GM12878 (cell line): ENCODE measurements around the gene HES2. TPM values are rescaled to one million over a fixed set of nuclear protein-coding genes. Genes with fewer than 3 reads are reported as not detected.
"Not testable (repeated sequence)": the region's sequence is repeated elsewhere in the genome, so short reads cannot be mapped to it uniquely, and the experiment has no call there.

Experiments used
- ATAC-seq: fragments of 200-7000 bp; cut with Tn5 transposase; 3 replicates; pipeline ENCODE4 v1.9.1; 2020; ENCODE audit warnings: mild to moderate bottlenecking, moderate library complexity
- BruUV-seq: library from RNA; stranded (reverse); fragments of 400-500 nt; replicated peaks from 2 replicates; lab custom pipeline; 2021; lab: Mats Ljungman, UMichigan
- CTCF ChIA-PET: fragments of 300-600 bp; sonication (Branson Sonifier 250); formaldehyde crosslinking; extraction: SDS; loops from one replicate; lab custom pipeline; 2021; ENCODE audit warnings: inconsistent platforms; lab: Yijun Ruan, JAX
- POLR2A ChIA-PET: fragments of 350-600 bp; formaldehyde crosslinking; extraction: SDS; loops from one replicate; lab custom pipeline; 2021; ENCODE audit warnings: inconsistent platforms; lab: Charles Lee
- RAD21 ChIA-PET: fragments of 300-600 bp; sonication (Branson Sonifier 250); formaldehyde crosslinking; loops from one replicate; lab custom pipeline; 2023; ENCODE audit warnings: antibody characterized with exemption; ENCODE audit not compliant: unreplicated experiment; lab: Charles Lee
- SMC1A ChIA-PET: fragments of 300-600 bp; sonication (Branson Sonifier 250); formaldehyde crosslinking; loops from one replicate; lab custom pipeline; 2023; ENCODE audit not compliant: unreplicated experiment, uncharacterized antibody; lab: Charles Lee
- DNase-seq: peaks from one replicate; pipeline ENCODE4 v3.0.0-alpha.2; 2011; ENCODE audit warnings: low read depth, low spot score
- FAIRE-seq: peaks from 3 replicates; lab custom pipeline; 2011; peaks lifted over from hg19 to GRCh38; lab: Jason Lieb, UNC
- H2AFZ ChIP-seq: 2 replicates; pipeline ENCODE4 v1.6.0; 2011; ENCODE audit warnings: low read depth, low read length, control low read depth; ENCODE audit not compliant: control insufficient read depth
- H3K27ac ChIP-seq: 2 replicates; pipeline ENCODE4 v1.5.1; 2011; ENCODE audit warnings: control low read depth; ENCODE audit not compliant: control insufficient read depth, insufficient read depth
- H3K27me3 ChIP-seq, 2 experiments: replicated peaks in 1 of 2; 2 replicates each; pipeline versions ENCODE4 v1.6.0 to v1.6.1; 2011; ENCODE audit warnings: low read length in 1 of 2; ENCODE audit not compliant: control insufficient read depth in 2 of 2, insufficient read depth in 2 of 2
- H3K36me3 ChIP-seq, 2 experiments: 2 replicates each; pipeline ENCODE4 v1.5.1; 2011; ENCODE audit warnings: low read length in 1 of 2; ENCODE audit not compliant: control insufficient read depth in 2 of 2, insufficient read depth in 2 of 2
- H3K4me1 ChIP-seq: 2 replicates; pipeline ENCODE4 v1.6.1; 2011; ENCODE audit warnings: mild to moderate bottlenecking, low read length, moderate library complexity, mixed read lengths; ENCODE audit not compliant: control insufficient read depth, insufficient read depth
- H3K4me2 ChIP-seq: 2 replicates; pipeline ENCODE4 v1.6.0; 2011; ENCODE audit warnings: control low read depth; ENCODE audit not compliant: control insufficient read depth, insufficient read depth
- H3K4me3 ChIP-seq: fragments of 200-600 bp; sonication (generic); 2 replicates; pipeline ENCODE4 v1.5.1; 2016
- H3K79me2 ChIP-seq: 2 replicates; pipeline ENCODE4 v1.6.0; 2011; ENCODE audit warnings: low read length; ENCODE audit not compliant: control insufficient read depth, insufficient read depth
- H3K9ac ChIP-seq: 2 replicates; pipeline ENCODE4 v1.8.0; 2011; ENCODE audit warnings: low read length, control low read depth, mixed read lengths; ENCODE audit not compliant: control insufficient read depth, insufficient read depth
- H3K9me3 ChIP-seq: replicated peaks from 3 replicates; pipeline ENCODE4 v1.5.1; 2011; ENCODE audit warnings: mild to moderate bottlenecking, low read length; ENCODE audit not compliant: control insufficient read depth, insufficient read depth
- H4K20me1 ChIP-seq: 2 replicates; pipeline ENCODE4 v1.6.0; 2011; ENCODE audit not compliant: control insufficient read depth, insufficient read depth
- CTCF ChIP-seq, 3 experiments: IDR thresholded peaks in 2 of 3; conservative IDR thresholded peaks in 1 of 3; 2 replicates each; pipeline ENCODE4 v1.5.1; 2011; ENCODE audit warnings: low read depth in 3 of 3, low read length in 3 of 3, mild to moderate bottlenecking in 3 of 3, control low read depth in 2 of 3, moderate library complexity in 2 of 3, inconsistent platforms in 1 of 3, mixed read lengths in 1 of 3; ENCODE audit not compliant: control insufficient read depth in 2 of 3, insufficient read depth in 1 of 3; ENCODE audit errors: extremely low read depth in 1 of 3
- RAD21 ChIP-seq: IDR thresholded peaks from 2 replicates; pipeline ENCODE4 v1.6.1; 2011; ENCODE audit warnings: mild to moderate bottlenecking, low read depth, low read length, moderate library complexity; ENCODE audit not compliant: insufficient read depth
- RFX5 ChIP-seq: IDR thresholded peaks from 2 replicates; pipeline ENCODE4 v1.6.1; 2011; ENCODE audit warnings: low read depth, low read length, improper control_type of control experiment
- SMC3 ChIP-seq: IDR thresholded peaks from 2 replicates; pipeline ENCODE4 v1.6.1; 2011; ENCODE audit warnings: low read length, improper control_type of control experiment, borderline replicate concordance
- WGBS: methylation state at CpG from one replicate; pipeline ENCODE4 v1.1.6; 2016; ENCODE audit warnings: low lambda C conversion rate; ENCODE audit not compliant: insufficient replicate concordance, insufficient coverage; ENCODE audit errors: missing lambda C conversion rate; 5-methylcytosine and 5-hydroxymethylcytosine counted together
- in situ Hi-C: fragments of 300-500 bp; cut with MboI; formaldehyde crosslinking; loops from 9 replicates; pipeline ENCODE4 v1.14.3; 2018; ENCODE audit warnings: mixed read lengths
- intact Hi-C: fragments of 100-400 bp; cut with micrococcal nuclease; formaldehyde crosslinking; loops from one replicate; pipeline ENCODE4 v1.14.2; 2022; ENCODE audit not compliant: unreplicated experiment
- microRNA-seq: library from miRNA; unstranded; fragments of <30 nt; microRNA quantifications from one replicate; pipeline ENCODE4, GENCODE V29; 2018
- polyA plus RNA-seq, 11 experiments: library from polyadenylated mRNA; depleted of rRNA in 4 of 11; unstranded in 6 of 11; stranded (reverse) in 5 of 11; fragments of >200 nt; fragmentation: Nextera tagmentation in 4 of 11; fragmentation: Illumina TruSeq in 1 of 11; extraction: Ambion mirVana in 4 of 11; extraction: Trizol in 1 of 11; gene quantifications; 1 replicate in 1 of 11; 2 replicates in 10 of 11; pipeline versions ENCODE4 v1.2.1 to v1.2.3, GENCODE V29; 2011 to 2016; ENCODE audit warnings: inconsistent platforms in 2 of 11, missing spikeins in 2 of 11, low read depth in 1 of 11
- small RNA-seq: library from RNA; depleted of rRNA; stranded (forward); fragments of <200 nt; gene quantifications from one replicate; pipeline ENCODE3, GENCODE V24; 2014
- total RNA-seq, 4 experiments: library from RNA; depleted of rRNA in 3 of 4; stranded (reverse); fragments of >200 nt in 3 of 4; fragmentation: Illumina TruSeq in 1 of 4; extraction: Trizol in 1 of 4; gene quantifications; 2 replicates each; pipeline versions ENCODE4 v1.2.1 to v1.2.3, GENCODE V29; 2013 to 2021
- TF ChIP-seq, protein P1 (sequence below): fragments of 450-650 bp; IDR thresholded peaks from 2 replicates; pipeline ENCODE4 v1.6.1; 2017; ENCODE audit warnings: mild to moderate bottlenecking

HES2 gene
- total and polyA plus RNA-seq, 10 of the 15 experiments (the other 5 are each of a cell fraction or from before 2014, with no cell fraction given), result 0.13 to 2.0 (median 0.26) TPM

- SMC1A ChIA-PET, result interaction anchor here (1.0 to 3.1 kb wide), 11 partner anchors 14 to 126 kb away, joined by 3 to 17 read pairs (median 4); partner anchors contain the start of gene ACOT7
- in situ Hi-C loops, result not testable (repeated sequence)
These were observed 56.4 kb downstream of the HES2 start for GRCh38 chr1:6363085-6363884.

More at GRCh38 chr1:6363085-6363884, 56.4 kb downstream of the HES2 start:
- CTCF ChIA-PET, result interaction anchor here (0.9 to 15.2 kb wide), 8 partner anchors 9 to 117 kb away, joined by 3 to 276 read pairs (median 6); partner anchors contain the start of gene ACOT7
- H3K36me3 ChIP-seq, DNase-seq, BruUV-seq, H3K9me3 ChIP-seq, H3K27me3 ChIP-seq, H4K20me1 ChIP-seq, ATAC-seq, H3K4me3 ChIP-seq, H2AFZ ChIP-seq, H3K27ac ChIP-seq, FAIRE-seq, POLR2A ChIA-PET, H3K9ac ChIP-seq: not testable (repeated sequence)
- 37% methylated on average over 20 of the region's 20 CpGs for WGBS
- RAD21 ChIA-PET, result interaction anchor here (0.9 to 6.5 kb wide), 5 partner anchors 14 to 45 kb away, joined by 3 to 54 read pairs (median 6); partner anchors contain the start of gene ACOT7
- intact Hi-C loops, result loop anchor here (1.0 kb wide), 1 partner anchor 41 kb away; no protein-coding TSS in a partner anchor
- TF ChIP-seq SMC3 (peak; percentile 30; the same call in 1 of the 2 replicates), RFX5 (peak; percentile 65; the same call in 1 of the 2 replicates), RAD21 (peak; percentile 38; the same call in 1 of the 2 replicates), CTCF (IDR thresholded peaks at IDR 0.05 in 2 of 3, conservative IDR thresholded peaks at IDR 0.05 in 1 of 3; ENCODE audit: control insufficient read depth in 2 of 3, extremely low read depth in 1 of 3, insufficient read depth in 1 of 3, low read depth in 3 of 3, low read length in 3 of 3) (peak; percentile 19 to 44 (median 41); a peak in 5 of 6 replicates)
- TF ChIP-seq, protein P1, sequence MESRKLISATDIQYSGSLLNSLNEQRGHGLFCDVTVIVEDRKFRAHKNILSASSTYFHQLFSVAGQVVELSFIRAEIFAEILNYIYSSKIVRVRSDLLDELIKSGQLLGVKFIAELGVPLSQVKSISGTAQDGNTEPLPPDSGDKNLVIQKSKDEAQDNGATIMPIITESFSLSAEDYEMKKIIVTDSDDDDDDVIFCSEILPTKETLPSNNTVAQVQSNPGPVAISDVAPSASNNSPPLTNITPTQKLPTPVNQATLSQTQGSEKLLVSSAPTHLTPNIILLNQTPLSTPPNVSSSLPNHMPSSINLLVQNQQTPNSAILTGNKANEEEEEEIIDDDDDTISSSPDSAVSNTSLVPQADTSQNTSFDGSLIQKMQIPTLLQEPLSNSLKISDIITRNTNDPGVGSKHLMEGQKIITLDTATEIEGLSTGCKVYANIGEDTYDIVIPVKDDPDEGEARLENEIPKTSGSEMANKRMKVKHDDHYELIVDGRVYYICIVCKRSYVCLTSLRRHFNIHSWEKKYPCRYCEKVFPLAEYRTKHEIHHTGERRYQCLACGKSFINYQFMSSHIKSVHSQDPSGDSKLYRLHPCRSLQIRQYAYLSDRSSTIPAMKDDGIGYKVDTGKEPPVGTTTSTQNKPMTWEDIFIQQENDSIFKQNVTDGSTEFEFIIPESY, result peak; percentile 99
- Histone ChIP-seq H3K4me2 (0 out of 2 replicates have a peak overlapping the region, but pooled peaks have one; percentile 24), H3K79me2 (peaks cover 21% of the 10 kb centered on the region), H3K4me1 (peaks cover 23% of the 10 kb centered on the region)

Small RNAs within 50 kb of the gene (microRNA-seq; reads per million reads assigned to microRNA genes)
- gene MIR4252, result not detected

Small RNAs within 50 kb of the gene (small RNA-seq; reads per million reads assigned to genes)
- not detected for gene MIR4252

Other genes starting within 250 kb of the HES2 start
Only the 7 nearest of the 16 such genes appear.
- gene GPR153, start 158.8 kb downstream of the HES2 start, total RNA-seq (2014; rRNA removed), result 1.1 and 1.6 TPM in 2 replicates
- 0.45 and 0.74 TPM in 2 replicates for gene GPR153, start 158.8 kb downstream of the HES2 start, total RNA-seq (2014; rRNA removed; fragmentation: Illumina TruSeq; extraction: Trizol)
- 2.2 and 2.4 TPM in 2 replicates for gene GPR153, start 158.8 kb downstream of the HES2 start, total RNA-seq (2021)
- 0.33 and 0.92 TPM in 2 replicates for gene GPR153, start 158.8 kb downstream of the HES2 start, polyA plus RNA-seq (2011; rRNA removed)
- gene GPR153, start 158.8 kb downstream of the HES2 start, polyA plus RNA-seq (2014; fragmentation: Illumina TruSeq; extraction: Trizol), result 0.29 and 0.63 TPM in 2 replicates
- under 1 TPM; 0.05 to 0.11 TPM for gene GPR153, start 158.8 kb downstream of the HES2 start, polyA plus RNA-seq (2014; fragmentation: Nextera tagmentation; extraction: Ambion mirVana)
- 1.3 and 1.5 TPM in 2 replicates for gene GPR153, start 158.8 kb downstream of the HES2 start, polyA plus RNA-seq (2014; rRNA removed)
- under 1 TPM; 0.04 to 0.05 TPM for gene GPR153, start 158.8 kb downstream of the HES2 start, polyA plus RNA-seq (2016; fragmentation: Nextera tagmentation; extraction: Ambion mirVana)
- 46.8 and 58.7 TPM in 2 replicates for gene ACOT7, start 26.2 kb downstream of the HES2 start, total RNA-seq (2014; rRNA removed)
- gene ACOT7, start 26.2 kb downstream of the HES2 start, total RNA-seq (2014; rRNA removed; fragmentation: Illumina TruSeq; extraction: Trizol), result 26.2 and 26.6 TPM in 2 replicates
- 96.9 and 106 TPM in 2 replicates for gene ACOT7, start 26.2 kb downstream of the HES2 start, total RNA-seq (2021)
- gene ACOT7, start 26.2 kb downstream of the HES2 start, polyA plus RNA-seq (2011; rRNA removed), result 25.1 and 63.8 TPM in 2 replicates
- gene ACOT7, start 26.2 kb downstream of the HES2 start, polyA plus RNA-seq (2014; fragmentation: Illumina TruSeq; extraction: Trizol), result 15.6 and 47.8 TPM in 2 replicates
- gene ACOT7, start 26.2 kb downstream of the HES2 start, polyA plus RNA-seq (2014; fragmentation: Nextera tagmentation; extraction: Ambion mirVana), result 10 to 100 TPM in 1 of 2 experiments, 1 to 10 TPM in 1; 8.9 to 20.2 TPM
- gene ACOT7, start 26.2 kb downstream of the HES2 start, polyA plus RNA-seq (2014; rRNA removed), result 91.3 and 95.0 TPM in 2 replicates
- 100 to 1,000 TPM; 190 to 206 TPM for gene ACOT7, start 26.2 kb downstream of the HES2 start, polyA plus RNA-seq (2016; fragmentation: Nextera tagmentation; extraction: Ambion mirVana)
- gene ESPN, start 4.9 kb upstream of the HES2 start, total RNA-seq (2014; rRNA removed), result 0.44 TPM in 1 of 2 replicates, not detected in the other
- not detected in 2 replicates for gene ESPN, start 4.9 kb upstream of the HES2 start, total RNA-seq (2014; rRNA removed; fragmentation: Illumina TruSeq; extraction: Trizol)
- 0.59 and 0.90 TPM in 2 replicates for gene ESPN, start 4.9 kb upstream of the HES2 start, total RNA-seq (2021)
- 0.19 and 0.71 TPM in 2 replicates for gene ESPN, start 4.9 kb upstream of the HES2 start, polyA plus RNA-seq (2011; rRNA removed)
- gene ESPN, start 4.9 kb upstream of the HES2 start, polyA plus RNA-seq (2014; fragmentation: Illumina TruSeq; extraction: Trizol), result not detected in 2 replicates
- gene ESPN, start 4.9 kb upstream of the HES2 start, polyA plus RNA-seq (2014; fragmentation: Nextera tagmentation; extraction: Ambion mirVana), result not detected
- gene ESPN, start 4.9 kb upstream of the HES2 start, polyA plus RNA-seq (2014; rRNA removed), result 0.18 and 0.28 TPM in 2 replicates
- gene ESPN, start 4.9 kb upstream of the HES2 start, polyA plus RNA-seq (2016; fragmentation: Nextera tagmentation; extraction: Ambion mirVana), result not detected
- 0.16 TPM in 1 of 2 replicates, not detected in the other for gene TNFRSF25, start 46.3 kb upstream of the HES2 start, total RNA-seq (2014; rRNA removed)
- gene TNFRSF25, start 46.3 kb upstream of the HES2 start, total RNA-seq (2014; rRNA removed; fragmentation: Illumina TruSeq; extraction: Trizol), result not detected in 2 replicates
- 0.46 and 0.58 TPM in 2 replicates for gene TNFRSF25, start 46.3 kb upstream of the HES2 start, total RNA-seq (2021)
- gene TNFRSF25, start 46.3 kb upstream of the HES2 start, polyA plus RNA-seq (2011; rRNA removed), result 5.0 and 8.6 TPM in 2 replicates
- gene TNFRSF25, start 46.3 kb upstream of the HES2 start, polyA plus RNA-seq (2014; fragmentation: Illumina TruSeq; extraction: Trizol), result not detected in 2 replicates
- gene TNFRSF25, start 46.3 kb upstream of the HES2 start, polyA plus RNA-seq (2014; fragmentation: Nextera tagmentation; extraction: Ambion mirVana), result not detected
- gene TNFRSF25, start 46.3 kb upstream of the HES2 start, polyA plus RNA-seq (2014; rRNA removed), result 0.30 and 1.00 TPM in 2 replicates
- gene TNFRSF25, start 46.3 kb upstream of the HES2 start, polyA plus RNA-seq (2016; fragmentation: Nextera tagmentation; extraction: Ambion mirVana), result under 1 TPM; 0.23 to 0.29 TPM
- gene PLEKHG5, start 71.7 kb upstream of the HES2 start, total RNA-seq (2014; rRNA removed), result 0.33 and 0.51 TPM in 2 replicates
- 0.18 TPM in 2 replicates for gene PLEKHG5, start 71.7 kb upstream of the HES2 start, total RNA-seq (2014; rRNA removed; fragmentation: Illumina TruSeq; extraction: Trizol)
- gene PLEKHG5, start 71.7 kb upstream of the HES2 start, total RNA-seq (2021), result 0.69 and 1.1 TPM in 2 replicates
- gene PLEKHG5, start 71.7 kb upstream of the HES2 start, polyA plus RNA-seq (2011; rRNA removed), result 0.19 and 0.48 TPM in 2 replicates
- 0.13 TPM in 1 of 2 replicates, not detected in the other for gene PLEKHG5, start 71.7 kb upstream of the HES2 start, polyA plus RNA-seq (2014; fragmentation: Illumina TruSeq; extraction: Trizol)
- under 1 TPM in 1 of 2 experiments, not detected in 1; 0.04 TPM for gene PLEKHG5, start 71.7 kb upstream of the HES2 start, polyA plus RNA-seq (2014; fragmentation: Nextera tagmentation; extraction: Ambion mirVana)
- gene PLEKHG5, start 71.7 kb upstream of the HES2 start, polyA plus RNA-seq (2014; rRNA removed), result 0.69 and 0.79 TPM in 2 replicates
- under 1 TPM; 0.12 to 0.13 TPM for gene PLEKHG5, start 71.7 kb upstream of the HES2 start, polyA plus RNA-seq (2016; fragmentation: Nextera tagmentation; extraction: Ambion mirVana)
- gene NOL9, start 134.6 kb upstream of the HES2 start, total RNA-seq (2014; rRNA removed), result 23.0 and 24.9 TPM in 2 replicates
- gene NOL9, start 134.6 kb upstream of the HES2 start, total RNA-seq (2014; rRNA removed; fragmentation: Illumina TruSeq; extraction: Trizol), result 23.5 and 23.6 TPM in 2 replicates
- 28.7 and 35.9 TPM in 2 replicates for gene NOL9, start 134.6 kb upstream of the HES2 start, total RNA-seq (2021)
- gene NOL9, start 134.6 kb upstream of the HES2 start, polyA plus RNA-seq (2011; rRNA removed), result 29.7 and 30.9 TPM in 2 replicates
- 10.9 and 14.0 TPM in 2 replicates for gene NOL9, start 134.6 kb upstream of the HES2 start, polyA plus RNA-seq (2014; fragmentation: Illumina TruSeq; extraction: Trizol)
- gene NOL9, start 134.6 kb upstream of the HES2 start, polyA plus RNA-seq (2014; fragmentation: Nextera tagmentation; extraction: Ambion mirVana), result 1 to 10 TPM; 3.9 to 4.3 TPM
- 17.5 and 23.8 TPM in 2 replicates for gene NOL9, start 134.6 kb upstream of the HES2 start, polyA plus RNA-seq (2014; rRNA removed)
- 10 to 100 TPM; 22.9 to 24.6 TPM for gene NOL9, start 134.6 kb upstream of the HES2 start, polyA plus RNA-seq (2016; fragmentation: Nextera tagmentation; extraction: Ambion mirVana)
- not detected in 2 replicates for gene TAS1R1, start 135.4 kb upstream of the HES2 start, total RNA-seq (2014; rRNA removed)
- gene TAS1R1, start 135.4 kb upstream of the HES2 start, total RNA-seq (2014; rRNA removed; fragmentation: Illumina TruSeq; extraction: Trizol), result not detected in 2 replicates
- gene TAS1R1, start 135.4 kb upstream of the HES2 start, total RNA-seq (2021), result 0.11 TPM in 1 of 2 replicates, not detected in the other
- not detected in 2 replicates for gene TAS1R1, start 135.4 kb upstream of the HES2 start, polyA plus RNA-seq (2011; rRNA removed)
- 0.03 TPM in 1 of 2 replicates, not detected in the other for gene TAS1R1, start 135.4 kb upstream of the HES2 start, polyA plus RNA-seq (2014; fragmentation: Illumina TruSeq; extraction: Trizol)
- under 1 TPM in 1 of 2 experiments, not detected in 1; 0.04 TPM for gene TAS1R1, start 135.4 kb upstream of the HES2 start, polyA plus RNA-seq (2014; fragmentation: Nextera tagmentation; extraction: Ambion mirVana)
- 0.06 and 0.10 TPM in 2 replicates for gene TAS1R1, start 135.4 kb upstream of the HES2 start, polyA plus RNA-seq (2014; rRNA removed)
- gene TAS1R1, start 135.4 kb upstream of the HES2 start, polyA plus RNA-seq (2016; fragmentation: Nextera tagmentation; extraction: Ambion mirVana), result not detected